ENCODE measurements around the gene RAB34. TPM values are rescaled to one million over a fixed set of nuclear protein-coding genes. Genes with fewer than 3 reads are reported as not detected.

RAB34 gene
- total and polyA plus RNA-seq, 2 donors (not counting 1 experiment from before 2014, with no cell fraction given) = 17.1 to 18.0 TPM

DNA sequence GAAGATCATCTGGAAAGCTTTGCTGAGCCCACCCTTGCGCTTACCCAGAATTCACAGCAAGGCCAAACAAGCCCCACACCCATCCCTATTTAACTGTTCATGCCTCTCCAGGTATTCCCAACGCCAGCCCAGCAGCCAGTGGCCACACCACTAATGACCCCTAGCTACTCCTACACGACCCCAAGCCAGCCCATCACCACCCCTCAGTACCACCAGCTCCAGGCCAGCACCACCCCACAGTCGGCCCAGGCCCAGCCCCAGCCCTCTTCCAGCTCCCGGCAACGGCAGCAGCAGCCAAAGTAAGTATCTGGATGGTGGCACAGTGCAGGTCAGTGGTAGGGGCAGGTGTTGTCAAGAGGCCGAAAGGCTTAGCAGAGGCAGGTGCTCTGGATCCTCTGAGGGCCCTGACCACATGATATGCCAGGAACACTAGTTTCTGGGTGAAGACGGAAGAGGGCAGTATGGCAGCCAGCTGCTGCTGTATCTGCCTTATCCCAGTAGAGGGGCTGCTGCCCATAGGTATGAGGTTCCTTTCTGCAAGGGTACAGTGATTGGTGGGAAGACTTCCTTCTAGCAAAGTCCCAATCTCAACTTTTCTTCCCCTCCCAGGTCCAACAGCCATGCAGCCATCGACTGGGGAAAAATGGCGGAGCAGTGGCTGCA, 16.7 kb downstream of the RAB34 start:
- Histone ChIP-seq H3K9me3 (ENCODE audit: control extremely low read depth in 1 of 3, control insufficient read depth in 2 of 3, insufficient read depth in 1 of 3, low read length in 2 of 3) (no peaks in the 10 kb centered on the region), H3K4me3 (ENCODE audit: control extremely low read depth in 1 of 5, extremely low read depth in 1 of 5, insufficient read depth in 1 of 5, low read depth in 2 of 5, low read length in 4 of 5) (no peak overlapping the region), H3K27ac (ENCODE audit: low read length in 2 of 2) (no peak overlapping the region), H3K4me2 (replicated peaks; ENCODE audit: low read depth, low read length, poor library complexity, severe bottlenecking) (no peak overlapping the region), H3K4me1 (ENCODE audit: control insufficient read depth in 2 of 2, insufficient read depth in 2 of 2, low read length in 2 of 2) (no peaks in the 10 kb centered on the region), H3K36me3 (replicated peaks in 1 of 2; ENCODE audit: control extremely low read depth in 1 of 2, control insufficient read depth in 1 of 2, extremely low read depth in 1 of 2, insufficient read depth in 2 of 2, low read length in 1 of 2) (peaks cover 4 to 78% of the 10 kb centered on the region in 2 experiments), H3K27me3 (replicated peaks in 1 of 4; ENCODE audit: control extremely low read depth in 1 of 4, control insufficient read depth in 3 of 4, insufficient read depth in 4 of 4, low read length in 3 of 4) (no peaks in the 10 kb centered on the region), H2AFZ (ENCODE audit: insufficient read depth, low read depth, low read length, poor library complexity, severe bottlenecking) (no peak overlapping the region), H3K9ac (ENCODE audit: low read length) (no peak overlapping the region), H4K20me1 (ENCODE audit: control insufficient read depth, insufficient read depth, low read length, poor library complexity, severe bottlenecking) (no peaks in the 10 kb centered on the region), H3K79me2 (ENCODE audit: control insufficient read depth, insufficient read depth, low read length) (no peaks in the 10 kb centered on the region)
- H3K4me1 Mint-ChIP-seq = no peaks in the 10 kb centered on the region
- intact Hi-C loops (cut with micrococcal nuclease) = no loop called here
- H3K4me3 Mint-ChIP-seq = no peak overlapping the region
- TF ChIP-seq CTCF (IDR thresholded peaks at IDR 0.05) (no peak), EZH2 (IDR thresholded peaks at IDR 0.05; ENCODE audit: borderline replicate concordance, insufficient read depth, low read depth, low read length, poor library complexity, severe bottlenecking) (no peak)
- ATAC-seq (ENCODE audit: low read depth) (no peak), DNase-seq (no peak)
- WGBS (ENCODE audit: insufficient coverage) = 97% methylated on average over 9 of the region's 10 CpGs
- H3K27ac Mint-ChIP-seq = no peak overlapping the region
- no peaks in the 10 kb centered on the region for H3K27me3 Mint-ChIP-seq
- POLR2A ChIA-PET = no interaction called here
- H3K9me3 Mint-ChIP-seq (ENCODE audit: insufficient read depth) = no peaks in the 10 kb centered on the region
- CTCF ChIA-PET = no interaction called here

DNA sequence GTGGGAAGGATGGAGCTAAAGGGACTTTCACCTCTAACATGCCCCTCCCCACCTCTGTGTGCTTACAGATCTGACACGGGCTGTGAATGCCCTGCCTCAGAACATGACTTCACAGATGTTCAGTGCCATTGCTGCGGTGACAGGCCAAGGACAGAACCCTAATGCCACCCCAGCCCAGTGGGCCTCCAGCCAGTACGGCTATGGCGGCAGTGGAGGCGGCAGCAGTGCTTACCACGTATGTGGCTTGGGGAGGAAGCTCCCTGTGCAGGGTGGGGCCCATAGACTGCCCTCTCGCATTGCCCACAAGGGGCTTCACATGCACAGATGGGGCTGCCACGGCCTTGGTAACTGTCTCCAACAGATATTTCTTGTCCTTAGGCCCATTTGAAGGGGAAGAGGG, 17.4 kb downstream of the RAB34 start:
- CTCF ChIA-PET = no interaction called here
- Histone ChIP-seq H3K9me3 (ENCODE audit: control extremely low read depth in 1 of 3, control insufficient read depth in 2 of 3, insufficient read depth in 1 of 3, low read length in 2 of 3) (no peaks in the 10 kb centered on the region), H3K4me2 (replicated peaks; ENCODE audit: low read depth, low read length, poor library complexity, severe bottlenecking) (no peak overlapping the region), H3K9ac (ENCODE audit: low read length) (no peak overlapping the region), H3K79me2 (ENCODE audit: control insufficient read depth, insufficient read depth, low read length) (no peaks in the 10 kb centered on the region), H3K4me1 (ENCODE audit: control insufficient read depth in 2 of 2, insufficient read depth in 2 of 2, low read length in 2 of 2) (no peaks in the 10 kb centered on the region), H4K20me1 (ENCODE audit: control insufficient read depth, insufficient read depth, low read length, poor library complexity, severe bottlenecking) (no peaks in the 10 kb centered on the region), H3K27me3 (replicated peaks in 1 of 4; ENCODE audit: control extremely low read depth in 1 of 4, control insufficient read depth in 3 of 4, insufficient read depth in 4 of 4, low read length in 3 of 4) (no peaks in the 10 kb centered on the region), H3K4me3 (ENCODE audit: control extremely low read depth in 1 of 5, extremely low read depth in 1 of 5, insufficient read depth in 1 of 5, low read depth in 2 of 5, low read length in 4 of 5) (no peak overlapping the region), H3K36me3 (replicated peaks in 1 of 2; ENCODE audit: control extremely low read depth in 1 of 2, control insufficient read depth in 1 of 2, extremely low read depth in 1 of 2, insufficient read depth in 2 of 2, low read length in 1 of 2) (peaks cover 4 to 85% of the 10 kb centered on the region in 2 experiments), H3K27ac (ENCODE audit: low read length in 2 of 2) (no peak overlapping the region), H2AFZ (ENCODE audit: insufficient read depth, low read depth, low read length, poor library complexity, severe bottlenecking) (no peak overlapping the region)
- no peak overlapping the region for H3K4me3 Mint-ChIP-seq
- no peak for DNase-seq
- 94% methylated on average over 7 of the region's 8 CpGs for WGBS (ENCODE audit: insufficient coverage)
- H3K4me1 Mint-ChIP-seq = no peaks in the 10 kb centered on the region
- H3K9me3 Mint-ChIP-seq (ENCODE audit: insufficient read depth) = no peaks in the 10 kb centered on the region
- H3K27ac Mint-ChIP-seq = no peak overlapping the region
- TF ChIP-seq CTCF (IDR thresholded peaks at IDR 0.05) = no peak
- TF ChIP-seq EZH2 (IDR thresholded peaks at IDR 0.05; ENCODE audit: borderline replicate concordance, insufficient read depth, low read depth, low read length, poor library complexity, severe bottlenecking) = no peak
- ATAC-seq (ENCODE audit: low read depth) = no peak
- intact Hi-C loops (cut with micrococcal nuclease) = no loop called here
- no peaks in the 10 kb centered on the region for H3K27me3 Mint-ChIP-seq
- POLR2A ChIA-PET = no interaction called here
